Fibroblast of pulmonary artery (primary cell): ENCODE measurements around the gene INHBC.
"Not testable (repeated sequence)": the region's sequence is repeated elsewhere in the genome, so short reads cannot be mapped to it uniquely, and the experiment has no call there.

Experiments
- DNase-seq: peaks from one replicate; pipeline ENCODE4 v3.0.0-alpha.2; 2010; ENCODE audit warnings: low read depth
- H3K4me3 ChIP-seq: replicated peaks from 2 replicates; pipeline ENCODE4 v1.5.1; 2011; ENCODE audit warnings: low read depth, mild to moderate bottlenecking, control low read depth, low read length, moderate library complexity
- CTCF ChIP-seq: IDR thresholded peaks from 2 replicates; pipeline ENCODE4 v1.5.1; 2011; ENCODE audit warnings: mild to moderate bottlenecking, control low read depth, low read length, inconsistent platforms; ENCODE audit errors: missing control alignments

The INHBC gene

DNA sequence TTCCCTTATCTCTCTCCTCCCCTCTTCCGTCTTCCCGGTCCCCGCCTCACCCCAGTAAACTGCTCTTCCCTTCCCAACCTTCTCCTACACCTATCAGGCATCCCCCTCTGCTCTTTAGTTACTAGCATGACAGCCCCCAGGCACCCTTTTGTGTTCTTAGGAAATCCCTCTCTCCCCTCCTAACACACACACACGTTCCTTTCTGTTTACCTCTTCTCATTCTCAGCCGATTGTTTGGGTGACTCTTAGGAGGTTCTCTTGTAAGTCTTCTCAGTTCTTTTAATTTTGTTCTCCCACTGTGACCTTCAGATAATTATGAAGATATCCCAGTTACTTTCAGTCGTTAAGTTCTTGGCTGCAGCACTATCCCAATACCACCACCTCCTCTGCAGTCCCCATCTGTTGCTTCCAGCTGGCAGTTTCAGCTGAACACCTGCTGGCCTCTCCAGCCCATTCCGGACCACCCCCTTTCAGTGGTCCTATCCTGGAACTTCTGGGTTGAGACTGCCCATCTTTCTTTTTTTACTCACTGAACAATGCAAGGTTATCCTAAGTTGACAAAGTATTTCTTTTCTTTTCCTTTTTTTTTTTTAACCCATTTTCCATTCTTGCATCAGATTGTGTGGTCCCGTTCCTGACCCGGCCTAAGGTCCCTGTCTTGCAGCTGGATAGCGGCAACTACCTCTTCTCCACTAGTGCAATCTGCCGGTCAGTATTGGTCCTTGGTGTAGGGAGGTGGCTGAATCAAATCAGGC is 54.0 kb downstream of the INHBC start:
- peak overlapping the region; percentile 99 for H3K4me3 ChIP-seq
- TF ChIP-seq CTCF = no peak
- DNase-seq = no peak

- no peak for TF ChIP-seq CTCF
- no peak for DNase-seq
- H3K4me3 ChIP-seq = peak overlapping the region; percentile 99
Observed at GRCh38 chr12:57489157-57489641, 54.6 kb downstream of the INHBC start.

DNA sequence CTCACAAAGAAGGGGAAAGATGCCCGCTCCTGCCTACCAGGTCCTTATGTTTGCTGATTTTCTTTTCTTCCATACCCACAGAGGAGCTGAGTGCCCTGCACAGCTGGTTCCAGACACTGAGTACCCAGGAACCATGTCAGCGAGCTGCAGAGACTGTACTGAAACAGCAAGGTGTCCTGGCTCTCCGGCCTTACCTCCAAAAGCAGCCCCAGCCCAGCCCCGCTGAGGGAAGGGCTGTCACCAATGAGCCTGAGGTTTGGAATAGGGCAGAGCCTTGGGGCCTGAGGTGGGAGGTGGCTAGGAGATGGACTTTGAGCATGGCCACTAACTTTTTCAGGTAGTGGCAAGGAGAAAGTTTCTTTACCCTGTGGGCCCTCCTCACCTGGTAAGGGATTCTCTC is 55.5 kb downstream of the INHBC start:
- DNase-seq = no peak
- no peak for TF ChIP-seq CTCF
- no peak overlapping the region for H3K4me3 ChIP-seq

DNA sequence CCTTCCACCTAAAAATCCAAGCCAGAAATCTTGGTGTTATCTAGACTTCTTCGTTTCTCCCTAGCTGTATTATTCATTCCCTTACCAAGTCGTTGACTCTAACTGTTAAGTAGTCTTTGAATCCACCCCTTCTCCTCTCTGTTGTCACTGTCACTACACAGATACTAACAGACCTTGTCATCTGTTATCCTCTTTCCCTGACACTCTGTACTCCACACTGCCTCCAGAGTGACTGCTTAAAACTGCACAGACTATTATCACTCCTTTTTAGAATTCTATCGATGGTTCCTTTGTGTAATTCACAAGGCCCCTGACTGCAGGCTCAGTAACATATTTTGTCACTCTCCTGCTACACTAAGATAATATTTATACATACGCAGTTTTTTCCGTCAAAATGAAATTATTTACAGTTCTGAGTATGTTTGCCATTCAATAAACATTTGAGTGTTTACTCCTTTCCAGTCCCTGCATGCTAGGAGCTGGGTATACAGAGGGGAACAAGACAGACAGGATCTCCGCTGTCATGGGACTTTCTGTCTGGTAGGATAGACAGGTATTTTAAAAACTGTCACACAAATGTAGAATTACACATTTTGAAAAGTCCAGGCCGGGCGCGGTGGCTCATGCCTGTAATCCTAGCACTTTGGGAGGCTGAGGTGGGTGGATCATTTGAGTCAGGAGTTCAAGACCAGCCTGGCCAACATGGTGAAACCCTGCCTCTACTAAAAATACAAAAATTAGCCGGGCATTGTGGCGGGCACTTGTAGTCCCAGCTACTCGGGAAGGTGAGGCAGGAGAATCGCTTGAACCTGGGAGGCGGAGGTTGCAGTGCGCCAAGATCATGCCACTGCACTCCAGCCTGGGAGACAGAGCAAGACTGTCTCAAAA is 57.1 kb downstream of the INHBC start:
- peak; percentile 26 for TF ChIP-seq CTCF
- no peak for DNase-seq
- no peak overlapping the region for H3K4me3 ChIP-seq

- DNase-seq, H3K4me3 ChIP-seq: not testable (repeated sequence)
Observed at GRCh38 chr12:57495051-57495701, 60.6 kb downstream of the INHBC start.

GRCh38 chr12:57496822-57497221 is 62.2 kb downstream of the INHBC start:
- no peak overlapping the region for H3K4me3 ChIP-seq
- TF ChIP-seq CTCF = no peak

More at GRCh38 chr12:57496822-57497221, 62.2 kb downstream of the INHBC start:
- DNase-seq = no peak
